OCI-LY7 (cell line): ENCODE results near the gene COG7.

Source experiments
- EZH2phosphoT487 ChIP-seq: fragments of 200-600 bp; sonication (generic); IDR thresholded peaks from 2 replicates; pipeline ENCODE4 v1.6.1; 2018; ENCODE audit warnings: low read depth, borderline replicate concordance, mild to moderate bottlenecking, mixed run types, antibody characterized with exemption, low read length, moderate library complexity, mixed read lengths
- TF ChIP-seq, protein P1 (sequence below): fragments of 200-600 bp; sonication (generic); conservative IDR thresholded peaks from 2 replicates; pipeline ENCODE4 v1.5.1; 2014; ENCODE audit warnings: mild to moderate bottlenecking, antibody characterized with exemption, low read length, moderate library complexity, mixed read lengths

- TF ChIP-seq, protein P1, sequence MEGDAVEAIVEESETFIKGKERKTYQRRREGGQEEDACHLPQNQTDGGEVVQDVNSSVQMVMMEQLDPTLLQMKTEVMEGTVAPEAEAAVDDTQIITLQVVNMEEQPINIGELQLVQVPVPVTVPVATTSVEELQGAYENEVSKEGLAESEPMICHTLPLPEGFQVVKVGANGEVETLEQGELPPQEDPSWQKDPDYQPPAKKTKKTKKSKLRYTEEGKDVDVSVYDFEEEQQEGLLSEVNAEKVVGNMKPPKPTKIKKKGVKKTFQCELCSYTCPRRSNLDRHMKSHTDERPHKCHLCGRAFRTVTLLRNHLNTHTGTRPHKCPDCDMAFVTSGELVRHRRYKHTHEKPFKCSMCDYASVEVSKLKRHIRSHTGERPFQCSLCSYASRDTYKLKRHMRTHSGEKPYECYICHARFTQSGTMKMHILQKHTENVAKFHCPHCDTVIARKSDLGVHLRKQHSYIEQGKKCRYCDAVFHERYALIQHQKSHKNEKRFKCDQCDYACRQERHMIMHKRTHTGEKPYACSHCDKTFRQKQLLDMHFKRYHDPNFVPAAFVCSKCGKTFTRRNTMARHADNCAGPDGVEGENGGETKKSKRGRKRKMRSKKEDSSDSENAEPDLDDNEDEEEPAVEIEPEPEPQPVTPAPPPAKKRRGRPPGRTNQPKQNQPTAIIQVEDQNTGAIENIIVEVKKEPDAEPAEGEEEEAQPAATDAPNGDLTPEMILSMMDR = no peak
- no peak for TF ChIP-seq EZH2phosphoT487
Measured at GRCh38 chr16:23408823-23409298, 44.1 kb downstream of the COG7 start.
